RPMI8226 (cell line): Measurements from ENCODE around the gene BPNT1.
"Not testable (repeated sequence)": the region's sequence is repeated elsewhere in the genome, so short reads cannot be mapped to it uniquely, and the experiment has no call there.

Experiments
- DNase-seq: peaks from one replicate; pipeline ENCODE4 v3.0.0-alpha.2; 2015

Gene BPNT1, protein sequence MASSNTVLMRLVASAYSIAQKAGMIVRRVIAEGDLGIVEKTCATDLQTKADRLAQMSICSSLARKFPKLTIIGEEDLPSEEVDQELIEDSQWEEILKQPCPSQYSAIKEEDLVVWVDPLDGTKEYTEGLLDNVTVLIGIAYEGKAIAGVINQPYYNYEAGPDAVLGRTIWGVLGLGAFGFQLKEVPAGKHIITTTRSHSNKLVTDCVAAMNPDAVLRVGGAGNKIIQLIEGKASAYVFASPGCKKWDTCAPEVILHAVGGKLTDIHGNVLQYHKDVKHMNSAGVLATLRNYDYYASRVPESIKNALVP

DNA sequence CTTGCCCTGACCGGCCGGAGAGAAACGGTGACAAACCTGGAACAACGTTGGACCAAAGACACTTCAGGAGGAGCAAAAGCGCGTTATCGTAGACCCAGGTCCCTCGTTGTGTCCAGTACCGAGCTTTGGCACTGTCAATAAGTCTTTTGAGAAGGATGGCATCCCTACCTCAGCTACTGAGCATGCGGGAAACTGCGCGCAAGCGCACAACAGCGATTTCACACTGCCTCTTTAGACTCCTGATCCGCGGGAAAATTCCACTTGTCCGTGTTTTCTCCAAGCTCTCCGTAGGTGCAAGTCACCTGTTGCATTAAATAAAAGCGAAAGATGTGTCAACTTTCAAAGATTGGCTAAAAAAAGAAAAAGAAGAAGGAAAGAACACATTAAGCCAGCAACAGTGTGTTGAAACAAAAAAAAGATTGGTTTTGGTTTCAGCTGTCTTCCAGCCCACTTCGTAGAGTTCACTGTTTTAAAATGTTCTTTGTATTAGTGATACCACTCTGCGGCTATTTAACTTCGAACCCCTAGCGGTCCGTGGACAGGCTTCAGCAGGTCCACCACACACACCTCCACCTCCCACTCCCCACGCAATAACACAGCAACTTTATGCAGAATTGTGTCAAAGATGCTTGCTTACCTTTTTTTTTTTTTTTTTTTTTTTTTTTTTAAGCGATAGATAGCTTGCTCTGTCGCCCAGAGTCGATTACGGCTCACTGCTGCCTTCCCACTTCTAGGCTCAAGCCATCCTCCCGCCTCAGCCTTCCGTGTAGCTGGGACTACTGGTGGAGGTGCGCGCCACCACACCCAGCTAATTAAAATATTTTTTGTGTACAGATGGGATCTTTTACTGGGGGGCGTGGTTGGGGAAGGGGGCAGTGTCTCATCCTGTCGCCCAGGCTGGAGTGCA, at the start of gene BPNT1:
TSS of gene BPNT1 (minus strand) at position 139 of the 907 bp plus-strand sequence. CDS start 9,942 bp downstream, outside the sequence.
- DNase-seq, result peak; percentile 99

DNA sequence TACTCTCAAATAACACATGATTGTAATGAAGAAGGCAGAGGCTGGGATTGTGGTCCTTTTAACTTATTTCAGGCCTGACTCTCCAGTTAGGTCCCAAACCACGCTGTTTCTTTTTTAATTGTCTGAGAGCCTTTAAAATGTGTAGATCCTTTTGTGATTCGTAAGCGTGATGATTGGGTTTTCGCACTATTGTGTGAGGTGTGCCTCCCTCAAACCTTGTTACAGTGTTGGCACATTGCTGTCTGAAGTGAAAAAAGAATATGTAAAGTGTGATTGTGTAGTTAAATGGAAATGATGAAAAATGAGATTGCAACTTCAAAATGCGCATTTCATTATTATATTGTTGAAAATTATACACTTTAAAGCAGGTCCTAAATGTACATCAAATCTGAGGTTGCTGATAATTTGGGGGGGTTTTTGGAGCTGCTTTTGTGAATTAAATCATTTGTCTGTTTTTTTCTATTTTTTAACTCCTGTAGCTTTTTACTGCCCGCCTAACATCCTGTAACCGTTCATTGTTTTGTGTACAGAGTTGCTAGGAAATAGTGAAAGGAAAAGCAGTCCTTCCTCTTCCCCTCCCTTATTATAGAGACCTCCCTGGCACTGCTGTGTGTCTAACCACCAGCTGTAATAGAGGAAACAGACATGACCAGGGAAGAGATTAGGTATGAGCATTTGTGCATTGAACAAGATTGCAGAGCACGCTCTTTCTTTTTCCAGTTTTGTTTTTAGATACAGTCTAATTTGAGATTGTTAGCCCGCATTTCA, 47.6 kb upstream of the BPNT1 start:
- no peak for DNase-seq

DNA sequence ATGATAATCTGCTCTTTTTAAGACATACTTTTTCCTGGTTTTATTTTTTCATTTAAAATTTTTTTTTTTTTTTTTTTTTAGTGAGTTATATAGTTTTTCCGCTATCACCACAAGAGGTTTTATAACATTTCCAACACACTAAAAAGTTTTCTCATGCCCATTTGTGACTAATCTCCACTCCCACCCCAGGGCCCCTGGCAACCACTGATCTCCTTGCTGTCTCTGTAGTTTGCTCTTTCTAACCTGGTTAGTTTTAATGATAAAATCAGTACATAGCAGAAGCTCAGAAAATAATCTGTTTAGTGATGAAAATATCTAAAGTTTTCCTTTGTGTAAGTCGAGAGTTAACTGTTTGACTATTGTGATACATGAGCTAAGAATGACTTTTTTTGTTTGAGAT, 46.2 kb upstream of the BPNT1 start:
- no peak for DNase-seq

DNA sequence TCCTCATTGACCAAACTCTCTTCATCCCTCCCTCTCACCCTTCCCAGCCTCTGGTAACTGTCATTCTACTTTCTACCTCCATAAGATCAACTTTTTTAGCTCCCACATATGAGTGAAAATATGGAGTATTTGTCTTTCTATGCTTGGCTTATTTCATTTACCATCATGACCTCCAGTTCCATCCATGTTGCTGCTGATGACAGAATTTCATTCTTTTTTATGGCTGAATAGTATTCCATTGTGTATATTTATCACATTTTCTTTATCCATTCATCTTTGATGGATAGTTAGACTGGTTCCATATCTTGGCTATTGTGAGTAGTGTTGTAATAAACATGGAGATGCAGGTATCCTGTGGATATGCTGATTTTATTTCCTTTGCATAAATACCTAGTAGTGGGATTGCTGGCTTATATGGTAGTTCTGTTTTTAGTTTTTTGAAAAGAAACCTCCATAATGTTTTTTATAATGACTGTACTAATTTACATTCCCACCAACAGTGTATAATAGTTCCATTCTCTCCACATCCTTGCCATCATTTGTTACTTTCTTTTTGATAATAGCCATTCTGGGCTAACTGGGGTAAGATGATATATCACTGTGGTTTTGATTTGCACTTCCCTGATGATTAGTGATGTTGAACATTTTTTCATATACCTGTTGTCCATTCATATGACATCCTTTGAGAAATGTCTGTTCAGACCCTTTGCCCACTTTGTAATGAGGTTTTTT, 40.1 kb upstream of the BPNT1 start:
- no peak for DNase-seq

DNA sequence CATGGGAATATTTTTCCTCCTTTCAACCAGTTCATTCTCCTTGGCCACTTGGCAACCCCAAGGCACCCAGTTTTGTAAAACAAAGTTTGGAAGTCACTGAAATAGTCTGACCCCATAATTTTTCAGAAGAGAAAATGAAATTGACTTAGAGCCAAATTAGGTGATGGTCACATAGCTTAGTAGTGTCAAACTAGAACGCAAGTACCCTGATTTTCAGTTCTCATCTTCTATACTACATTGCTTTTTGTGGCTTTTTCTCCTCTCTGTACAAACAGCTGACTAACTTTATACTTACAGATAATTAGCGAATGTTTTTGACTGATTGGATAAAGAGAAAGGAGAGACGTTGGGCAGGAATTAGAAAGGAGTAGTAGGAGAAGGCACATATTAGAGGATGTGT, 37.5 kb upstream of the BPNT1 start:
- no peak for DNase-seq

DNA sequence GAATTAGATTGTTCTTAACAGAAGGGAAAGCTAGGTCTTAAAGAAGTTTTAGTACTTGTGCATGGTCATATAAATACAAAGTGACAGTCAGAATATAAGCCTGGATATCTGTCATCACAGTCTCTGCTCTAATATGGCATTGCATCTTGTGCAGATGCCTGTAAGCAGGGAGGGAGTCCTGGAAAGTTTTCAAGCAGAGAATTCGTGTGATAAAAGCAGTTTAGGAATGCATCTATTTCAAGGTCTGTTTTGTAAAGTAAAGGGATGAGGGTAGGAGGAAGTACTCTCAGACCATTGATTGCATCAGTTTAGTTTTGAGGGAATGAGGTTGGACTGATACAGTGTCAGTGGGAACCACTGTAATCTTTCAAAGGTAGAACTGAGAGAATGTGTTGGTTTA, 35.0 kb upstream of the BPNT1 start:
- no peak for DNase-seq

DNA sequence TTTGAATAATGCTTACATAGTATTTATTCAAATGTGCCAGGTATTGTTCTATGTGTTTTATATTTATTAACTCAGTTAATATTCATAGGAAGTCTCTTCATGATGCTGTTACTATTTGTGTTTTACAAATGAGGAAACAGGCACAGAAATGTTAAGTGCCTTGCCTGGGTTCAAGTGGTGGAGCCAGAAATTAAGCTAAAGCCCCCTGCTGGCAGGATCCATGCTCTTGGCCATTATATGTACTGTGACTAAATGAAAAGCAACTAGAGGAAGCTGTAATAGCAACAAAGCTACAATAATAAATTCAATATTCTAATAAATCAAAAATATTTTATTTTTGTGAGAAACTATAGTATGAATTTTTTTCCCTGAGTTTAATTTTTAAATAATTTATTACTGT, 34.3 kb upstream of the BPNT1 start:
- peak; percentile 36 for DNase-seq

DNA sequence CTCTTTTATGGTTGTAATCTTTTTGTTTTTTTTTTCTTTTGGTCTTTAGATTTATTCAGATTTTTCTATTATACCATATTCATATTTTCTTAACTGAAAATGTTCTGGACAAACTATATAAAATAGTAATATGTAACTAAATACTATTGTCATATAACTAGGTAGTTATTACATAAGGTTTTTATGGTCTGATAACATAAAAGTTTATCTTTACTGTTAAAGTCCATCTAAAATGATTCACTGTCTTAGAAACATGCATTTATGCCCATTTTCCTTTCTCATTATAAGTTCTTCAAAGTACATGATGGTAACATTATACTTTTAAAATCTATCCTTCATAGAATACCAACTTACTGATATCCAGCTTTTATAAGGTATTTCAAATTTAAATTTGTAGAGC, 33.5 kb upstream of the BPNT1 start:
- no peak for DNase-seq

DNA sequence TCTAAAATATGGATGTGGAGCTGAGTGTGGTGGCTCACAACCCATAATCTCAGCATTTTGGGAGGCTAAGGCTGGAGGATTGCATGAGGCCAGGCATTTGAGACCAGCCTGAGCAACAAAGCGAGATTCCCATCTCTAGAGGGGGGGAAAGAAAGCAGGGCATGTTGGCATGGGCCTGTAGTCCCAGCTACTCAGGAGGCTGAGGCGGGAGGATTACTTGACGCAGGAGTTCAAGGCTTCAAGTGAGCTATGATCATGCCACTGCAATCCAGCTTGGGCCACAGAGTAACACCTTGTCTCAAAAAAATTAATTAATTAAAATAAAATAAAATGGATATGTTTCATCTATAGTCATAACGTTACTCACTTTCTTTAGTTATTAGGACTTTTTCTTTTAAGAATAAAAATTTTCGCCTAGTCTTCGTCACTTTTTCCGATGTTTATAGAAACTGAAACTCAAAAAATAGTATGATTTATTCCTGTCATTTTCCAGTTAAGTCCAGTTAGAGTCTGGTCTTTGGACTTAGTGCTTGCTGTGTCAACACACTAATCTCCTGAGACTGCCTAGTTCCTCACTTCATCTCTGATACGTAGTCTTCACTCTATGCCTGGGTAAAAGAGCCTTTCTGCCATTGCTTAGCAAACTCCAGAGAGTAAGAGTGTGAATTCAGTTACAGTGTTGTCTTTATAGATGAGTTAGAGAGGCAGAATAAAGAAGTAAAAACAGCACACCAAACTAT, 32.4 kb upstream of the BPNT1 start:
- DNase-seq, result no peak

DNA sequence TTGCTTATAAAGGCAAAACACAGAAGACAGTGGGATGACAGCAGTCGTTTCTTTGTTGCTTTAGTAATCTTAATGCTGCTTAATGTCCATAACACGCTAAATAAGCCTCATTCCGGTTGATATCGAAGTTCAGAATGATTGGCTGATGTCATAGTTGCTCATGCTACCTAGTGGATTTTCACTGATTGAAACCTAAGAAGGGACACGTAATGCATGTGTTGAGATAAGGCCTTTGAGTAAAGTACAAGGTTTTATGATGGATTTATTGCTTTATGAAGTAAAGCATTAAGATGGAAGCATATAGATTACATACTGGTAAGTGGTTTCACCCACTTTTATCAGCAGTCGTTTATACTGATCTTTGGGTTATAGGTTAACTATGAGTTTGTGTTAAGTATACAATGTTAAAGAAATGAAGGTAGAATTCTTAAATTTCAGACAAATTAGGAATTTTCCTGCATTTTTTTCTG, 29.5 kb upstream of the BPNT1 start:
- no peak for DNase-seq

DNA sequence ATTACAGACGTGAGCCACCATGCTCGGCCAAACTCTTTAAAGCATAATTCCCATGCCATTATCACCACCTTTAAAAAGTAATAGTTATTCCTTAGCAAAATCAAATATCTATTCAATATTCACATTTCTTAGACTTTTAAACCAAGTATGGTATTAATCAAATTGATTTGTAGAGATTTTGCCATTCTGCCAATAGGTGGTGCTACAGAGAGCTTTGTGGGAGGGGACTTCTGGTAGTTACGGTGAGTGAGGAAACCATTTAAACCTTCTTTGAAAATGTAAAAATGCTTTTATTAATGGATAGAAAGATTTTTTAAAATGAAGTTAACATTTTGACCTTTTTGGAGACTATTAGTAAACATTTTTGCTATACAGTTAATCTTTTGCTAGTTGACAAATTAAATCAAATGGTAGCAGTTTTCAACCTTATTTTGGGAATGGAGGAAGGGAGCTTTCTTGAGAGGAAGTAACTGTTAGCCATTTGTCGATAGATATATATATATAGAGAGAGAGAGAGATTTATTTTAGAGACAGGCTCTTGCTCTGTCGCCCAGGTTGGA, 23.6 kb upstream of the BPNT1 start:
- DNase-seq, result peak; percentile 48

DNA sequence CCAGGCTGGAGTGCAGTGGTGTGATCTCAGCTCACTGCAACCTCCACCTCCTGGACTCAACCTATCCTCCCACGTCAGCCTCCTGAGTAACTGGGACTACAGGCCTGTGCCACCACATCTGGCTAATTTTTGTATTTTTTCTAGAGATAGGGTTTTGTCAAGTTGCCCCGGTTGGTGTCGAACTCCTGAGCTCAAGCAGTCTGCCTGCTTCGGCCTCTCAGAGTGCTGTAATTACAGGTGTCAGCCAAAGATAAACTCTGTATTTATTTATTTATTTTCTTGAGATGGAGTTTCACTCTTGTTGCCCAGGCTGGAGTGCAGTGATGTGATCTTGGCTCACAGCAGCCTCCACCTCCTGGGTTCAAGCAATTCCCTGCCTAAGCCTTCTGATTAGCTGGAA, 23.0 kb upstream of the BPNT1 start:
- not testable (repeated sequence) for DNase-seq

DNA sequence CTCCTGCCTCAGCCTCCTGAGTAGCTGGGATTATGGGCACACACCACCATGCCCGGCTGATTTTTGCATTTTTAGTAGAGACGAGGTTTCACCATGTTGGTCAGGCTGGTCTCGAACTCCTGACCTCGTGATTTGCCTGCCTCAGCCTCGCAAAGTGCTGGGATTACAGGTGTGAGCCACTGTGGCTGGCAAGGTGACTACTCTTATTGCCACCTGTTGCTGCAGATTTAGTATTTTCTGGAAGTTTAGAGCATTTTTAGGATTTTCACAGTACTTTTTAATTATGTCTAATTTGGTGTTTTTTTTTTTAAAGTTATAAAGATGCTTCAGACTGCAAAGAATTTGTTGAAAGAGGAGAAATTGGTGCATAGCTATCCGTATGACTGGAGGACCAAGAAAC, 20.9 kb upstream of the BPNT1 start:
- not testable (repeated sequence) for DNase-seq

DNA sequence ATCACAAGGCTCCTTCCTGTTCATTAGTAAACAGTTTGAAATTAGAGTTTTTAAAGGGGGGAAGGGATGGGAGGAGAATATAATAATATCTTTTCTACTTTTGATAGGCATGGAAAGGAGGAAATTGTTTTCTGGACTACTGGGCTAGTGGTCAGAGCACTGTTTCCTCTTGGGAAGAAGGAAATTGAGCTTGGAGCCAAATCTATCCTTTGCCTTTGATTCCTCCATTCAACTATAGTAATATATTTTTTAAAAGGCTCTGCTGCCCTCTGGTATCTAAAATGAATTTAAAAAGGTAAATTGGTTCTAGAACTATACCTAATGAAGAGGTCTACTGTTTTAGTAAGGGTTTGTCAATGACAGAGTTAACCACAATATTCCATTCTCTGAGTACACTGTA, 10.2 kb upstream of the BPNT1 start:
- no peak for DNase-seq

DNA sequence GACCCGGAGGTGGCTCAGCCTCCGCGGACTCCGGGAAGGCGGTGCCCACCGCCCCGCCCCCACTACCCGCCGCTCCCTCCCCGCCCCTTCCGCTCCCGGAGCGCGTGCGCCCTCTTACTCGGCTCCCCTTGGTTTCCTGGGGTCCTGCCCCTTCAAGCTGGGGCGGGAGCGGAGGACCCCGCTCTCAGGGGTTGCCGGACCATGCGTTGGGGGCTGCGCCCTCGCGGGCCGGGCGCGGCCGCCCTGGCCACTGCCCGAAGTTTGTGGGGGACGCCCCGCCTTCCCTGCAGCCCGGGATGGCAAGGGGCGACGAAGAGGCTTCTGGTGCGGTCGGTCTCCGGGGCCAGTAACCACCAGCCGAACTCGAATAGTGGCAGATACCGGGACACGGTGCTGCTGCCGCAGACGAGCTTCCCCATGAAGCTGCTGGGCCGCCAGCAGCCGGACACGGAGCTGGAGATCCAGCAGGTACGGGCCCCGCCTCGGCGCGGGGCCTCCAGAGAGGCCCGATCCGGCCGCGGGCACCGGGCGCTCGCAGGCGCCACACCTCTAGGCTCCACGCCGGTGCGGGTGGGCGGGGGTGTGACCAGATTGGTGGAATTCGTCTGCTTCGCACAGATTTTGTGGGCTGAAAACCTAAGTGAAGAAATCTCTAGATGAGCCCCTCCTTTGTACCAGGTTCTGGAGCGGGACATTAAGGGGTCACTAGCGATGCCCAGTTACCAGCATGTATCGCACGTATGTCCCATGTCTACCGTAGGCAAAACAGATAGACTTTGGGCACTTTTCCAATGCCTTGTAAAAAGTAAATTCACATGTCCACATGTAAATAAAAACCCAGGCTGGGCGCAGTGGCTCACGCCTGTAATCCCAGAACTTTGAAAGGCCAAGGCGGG, 4.7 kb upstream of the BPNT1 start, which contains the start of gene IARS2:
TSS of gene IARS2 (plus strand) at position 117 of the 896 bp plus-strand sequence. CDS start at position 202, 85 bp downstream.
- peak; percentile 97 for DNase-seq

DNA sequence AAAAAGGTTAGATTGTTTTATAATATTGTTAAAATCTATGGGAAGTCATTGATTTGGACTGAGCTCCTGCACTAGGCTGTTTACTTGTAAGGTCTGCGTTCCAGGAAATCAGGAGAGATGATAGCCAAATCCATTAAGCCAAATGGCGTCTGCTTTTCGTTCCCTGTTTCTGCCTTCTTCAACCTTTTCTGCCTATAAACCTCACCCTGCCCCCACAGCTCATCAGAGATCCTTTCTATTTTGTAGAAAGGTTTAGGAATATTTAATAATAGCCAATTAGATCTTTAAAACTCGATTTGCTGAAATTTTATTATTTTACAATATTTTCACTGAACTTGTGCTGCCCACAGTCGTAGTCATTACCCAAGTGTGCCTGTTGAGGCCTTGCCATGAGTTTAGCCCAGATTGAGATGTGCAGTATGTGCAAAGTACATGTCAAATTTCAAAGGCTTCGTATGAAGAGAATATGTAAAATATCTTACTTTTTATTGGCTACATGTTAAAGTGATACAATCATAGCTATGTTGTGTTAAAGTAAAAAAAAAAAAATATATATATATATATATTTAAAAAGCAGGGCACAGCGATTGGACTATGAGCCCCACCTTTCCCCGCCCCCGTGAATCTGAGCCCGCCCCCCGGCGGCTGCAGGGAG, 3.9 kb upstream of the BPNT1 start:
- DNase-seq, result no peak

DNA sequence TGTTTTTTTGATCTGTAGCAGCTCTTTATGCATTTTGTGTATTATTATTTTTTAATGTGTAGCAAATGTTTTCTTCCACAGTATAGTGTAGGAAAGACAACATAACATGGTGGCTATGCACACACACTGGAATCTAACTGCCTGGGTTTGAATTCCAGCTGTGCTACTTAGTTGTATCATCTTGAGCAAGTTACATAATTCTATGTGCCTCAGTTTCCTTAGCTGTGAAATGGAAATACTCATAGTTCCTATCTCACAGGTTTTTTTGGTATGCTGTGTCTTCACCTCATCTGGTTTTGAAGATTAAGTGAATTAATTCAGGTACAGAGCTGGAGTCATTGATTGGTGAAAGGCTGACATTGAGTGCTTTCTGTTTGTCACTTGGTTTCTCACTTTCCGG, 3.1 kb upstream of the BPNT1 start:
- DNase-seq, result no peak

DNA sequence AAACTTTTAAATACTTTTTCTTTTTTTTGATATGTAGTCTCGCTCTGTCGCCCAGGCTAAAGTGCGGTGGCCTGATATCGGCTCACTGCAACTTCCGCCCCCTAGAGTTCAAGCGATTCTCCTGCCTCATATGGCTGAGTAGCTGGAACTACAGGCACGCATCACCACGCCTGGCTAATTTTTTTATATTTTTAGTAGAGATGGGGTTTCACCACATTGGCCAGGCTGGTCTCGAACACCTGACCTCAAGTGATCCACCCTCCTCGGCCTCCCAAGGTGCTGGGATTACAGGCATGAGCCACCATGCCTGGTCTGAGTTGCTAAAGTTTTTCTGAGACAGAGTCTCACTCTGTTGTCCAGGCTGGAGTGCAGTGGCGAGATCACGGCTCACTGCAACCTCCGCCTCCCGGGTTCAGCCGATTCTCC, 3.3 kb downstream of the BPNT1 start:
- not testable (repeated sequence) for DNase-seq

DNA sequence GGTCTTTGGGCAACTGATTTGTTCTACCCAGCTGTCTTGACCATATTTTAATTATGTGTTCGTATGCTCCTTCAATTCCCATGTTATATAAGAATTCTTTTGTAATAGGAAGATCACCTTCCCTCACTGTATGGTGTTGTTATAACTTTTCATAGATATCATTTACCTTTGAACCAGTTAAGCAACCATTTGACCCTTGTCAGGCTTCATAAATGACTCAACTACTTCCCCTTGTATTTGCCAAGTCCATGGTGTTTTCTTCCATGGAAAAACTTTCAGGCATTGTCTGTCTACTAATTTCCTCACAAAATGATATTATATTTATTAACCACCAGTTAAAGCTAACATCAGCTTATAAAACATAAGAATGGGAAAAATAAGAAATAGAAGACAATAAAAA, 5.1 kb downstream of the BPNT1 start:
- no peak for DNase-seq

DNA sequence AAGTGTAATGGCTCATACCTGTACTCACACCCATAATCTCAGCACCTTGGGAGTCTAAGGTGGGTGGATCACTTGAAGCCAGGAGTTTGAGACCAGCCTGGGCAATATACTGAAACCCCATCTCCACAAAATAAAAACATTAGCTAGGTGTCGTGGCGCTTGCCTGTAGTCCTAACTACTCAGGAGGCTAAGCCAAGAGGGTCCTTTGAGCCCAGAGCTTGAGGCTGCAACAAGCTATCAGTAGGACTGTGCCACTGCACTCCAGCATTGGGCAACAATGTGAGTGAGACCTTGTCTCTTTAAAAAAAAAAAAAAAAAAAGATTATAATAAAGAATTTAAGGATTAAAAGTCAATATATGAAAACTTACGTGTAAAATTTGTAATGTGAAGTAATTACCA, 11.7 kb downstream of the BPNT1 start:
- no peak for DNase-seq
